Stomach (tissue), 9 donors: ENCODE data around the gene HTR3D. TPM values are rescaled to one million over a fixed set of nuclear protein-coding genes. Genes with fewer than 3 reads are reported as not detected.

Experiments
- DNase-seq, 2 donors: peaks; one replicate each; pipeline versions ENCODE4 v3.0.0 to v3.0.0-alpha.2; 2013 to 2019
- H3K27ac ChIP-seq, 5 donors: fragments of 200-600 bp in 4 of 5; sonication (generic) in 4 of 5; one replicate each; pipeline ENCODE4 v1.5.1; 2013 to 2019; ENCODE audit warnings: mild to moderate bottlenecking in 1 of 5, moderate library complexity in 1 of 5
- H3K27me3 ChIP-seq, 3 donors: fragments of 200-600 bp; sonication (generic); one replicate each; pipeline ENCODE4 v1.5.1; 2017 to 2019; ENCODE audit warnings: mixed run types in 1 of 3
- H3K36me3 ChIP-seq, 4 donors: fragments of 200-600 bp; sonication (generic); 1 replicate in 3 of 4; 2 replicates in 1 of 4; pipeline ENCODE4 v1.5.1; 2016 to 2019
- H3K4me1 ChIP-seq, 4 donors: fragments of 200-600 bp; sonication (generic); one replicate each; pipeline ENCODE4 v1.5.1; 2016 to 2019
- H3K4me3 ChIP-seq, 4 donors: fragments of 200-600 bp; sonication (generic) in 3 of 4; one replicate each; pipeline ENCODE4 v1.5.1; 2016 to 2019; ENCODE audit warnings: mild to moderate bottlenecking in 1 of 4
- H3K9me3 ChIP-seq, 4 donors: fragments of 200-600 bp; sonication (generic); one replicate each; pipeline ENCODE4 v1.5.1; 2016 to 2019
- CTCF ChIP-seq, 7 experiments: fragments of 450-650 bp in 4 of 7; fragments of 200-600 bp in 3 of 7; sonication (generic) in 3 of 7; IDR thresholded peaks; one replicate each; pipeline ENCODE4 v1.5.1; 2016 to 2019; ENCODE audit warnings: antibody characterized with exemption in 7 of 7, control low read depth in 2 of 7, mild to moderate bottlenecking in 1 of 7
- EP300 ChIP-seq: sonication (generic); formaldehyde crosslinking; IDR thresholded peaks from one replicate; pipeline ENCODE4 v1.6.1; 2017; ENCODE audit warnings: antibody characterized with exemption
- POLR2A ChIP-seq, 4 donors: fragments of 450-650 bp; IDR thresholded peaks; one replicate each; pipeline ENCODE4 v1.6.1; 2016; ENCODE audit warnings: antibody characterized with exemption in 4 of 4, control low read depth in 2 of 4, mild to moderate bottlenecking in 1 of 4, moderate library complexity in 1 of 4
- POLR2AphosphoS5 ChIP-seq, 3 donors: sonication (generic); formaldehyde crosslinking; IDR thresholded peaks; one replicate each; pipeline ENCODE4 v1.6.1; 2016; ENCODE audit warnings: antibody characterized with exemption in 3 of 3
- WGBS, 5 donors: extraction: QIAGEN DNeasy Blood & Tissue Kit in 3 of 5; methylation state at CpG; one replicate each; pipeline versions ENCODE4 v1.1.5 to v1.1.7; 2013 to 2018; 5-methylcytosine and 5-hydroxymethylcytosine counted together
- intact Hi-C: fragments of 100-400 bp; cut with DNase I; formaldehyde crosslinking; loops from one replicate; pipeline ENCODE4 v1.15.1; 2023; ENCODE audit warnings: low total_unique reads
- polyA plus RNA-seq, 3 donors: library from polyadenylated mRNA; stranded (reverse); fragments of 200-250 nt; gene quantifications; one replicate each; pipeline ENCODE4 v1.2.3, GENCODE V29; 2013
- small RNA-seq, 4 donors: library from RNA; depleted of rRNA; stranded (forward); fragments of <200 nt; gene quantifications; one replicate each; pipeline ENCODE3, GENCODE V24; 2016
- total RNA-seq, 5 donors: library from RNA; depleted of rRNA; stranded (reverse); fragments of >200 nt; gene quantifications; one replicate each; pipeline versions ENCODE4 v1.1.0 to v1.2.3, GENCODE V29; 2014 to 2016
- donor health status: healthy with polysubstance abuse.
- donor health status: Bipolar disorder and iron deficiency.
- donor health status: healthy.

The HTR3D gene
- total and polyA plus RNA-seq, 8 donors, result not detected

GRCh38 chr3:184081116-184081830, 49.7 kb downstream of the HTR3D start:
- H3K27ac ChIP-seq, result no peak overlapping the region
- no peaks in the 10 kb centered on the region for H3K27me3 ChIP-seq
- DNase-seq, result no peak
- 82 to 90% (median 88%) methylated on average over 11 to 16 of the region's 16 CpGs for WGBS, 5 donors
- no peaks in the 10 kb centered on the region for H3K4me1 ChIP-seq
- H3K9me3 ChIP-seq, result peaks cover 0 to 3% (median 0%) of the 10 kb centered on the region in 4 donors
- intact Hi-C loops, result no loop called here
- H3K4me3 ChIP-seq, result no peak overlapping the region
- no peaks in the 10 kb centered on the region for H3K36me3 ChIP-seq
- TF ChIP-seq CTCF (IDR thresholded peaks at IDR 0.05), result no peak

DNA sequence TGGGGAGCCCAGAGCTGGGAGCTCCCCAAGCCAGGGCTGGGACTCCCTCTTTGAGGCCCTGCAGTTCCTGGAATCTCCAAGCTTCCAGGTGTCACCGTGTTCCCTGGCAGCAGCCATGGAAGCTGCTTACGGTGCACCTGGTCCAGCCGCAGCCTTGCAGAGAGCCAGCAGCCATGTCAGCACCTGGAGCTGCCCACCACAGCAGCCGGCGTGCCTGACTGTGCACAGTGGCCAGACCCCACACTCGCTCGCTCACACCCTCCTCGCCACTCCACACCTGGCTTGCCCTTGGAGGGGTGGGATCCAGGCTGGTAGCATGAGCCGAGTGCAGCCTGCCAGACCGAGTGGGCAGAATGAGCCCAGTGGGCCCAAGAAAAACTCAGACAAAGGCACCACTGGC, 50.5 kb downstream of the HTR3D start:
- 86 to 95% (median 91%) methylated on average over 9 to 10 of the region's 10 CpGs for WGBS, 5 donors
- no peaks in the 10 kb centered on the region for H3K4me1 ChIP-seq
- no peaks in the 10 kb centered on the region for H3K36me3 ChIP-seq
- no peaks in the 10 kb centered on the region for H3K27me3 ChIP-seq
- no peak overlapping the region for H3K27ac ChIP-seq
- intact Hi-C loops, result no loop called here
- DNase-seq, result no peak
- no peak overlapping the region for H3K4me3 ChIP-seq
- peaks cover 0 to 3% (median 0%) of the 10 kb centered on the region in 4 donors for H3K9me3 ChIP-seq
- TF ChIP-seq POLR2A (IDR thresholded peaks at IDR 0.05) (no peak), EP300 (no peak), POLR2AphosphoS5 (IDR thresholded peaks at IDR 0.05) (no peak), CTCF (IDR thresholded peaks at IDR 0.05) (no peak)

DNA sequence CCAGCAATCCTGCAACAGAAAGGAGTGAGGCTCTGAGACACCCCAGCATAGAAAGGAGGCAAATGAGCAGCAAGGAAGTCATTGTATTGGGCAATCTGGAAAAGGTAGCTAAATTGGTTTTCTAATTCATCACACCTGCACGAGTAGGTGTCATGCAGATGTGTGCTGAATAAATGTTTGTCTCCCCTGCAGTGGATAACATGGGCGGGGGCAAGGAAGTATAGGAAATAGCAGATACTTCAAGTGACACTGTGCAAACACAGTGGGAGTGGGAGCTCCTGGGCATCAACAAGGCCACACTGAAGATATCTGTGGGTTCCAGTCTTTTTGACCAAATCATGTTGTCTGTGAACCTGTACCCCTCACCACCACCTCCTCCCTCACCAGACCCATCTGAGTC, 50.9 kb downstream of the HTR3D start:
- H3K9me3 ChIP-seq, result peaks cover 0 to 3% (median 0%) of the 10 kb centered on the region in 4 donors
- intact Hi-C loops, result no loop called here
- TF ChIP-seq EP300 (no peak), CTCF (IDR thresholded peaks at IDR 0.05) (no peak), POLR2A (IDR thresholded peaks at IDR 0.05) (no peak), POLR2AphosphoS5 (IDR thresholded peaks at IDR 0.05) (no peak)
- 39 to 53% (median 51%) methylated on average over 2 of the region's 2 CpGs for WGBS, 5 donors
- no peaks in the 10 kb centered on the region for H3K36me3 ChIP-seq
- no peak overlapping the region for H3K4me3 ChIP-seq
- peak in 1 of 2 donors; percentile 25 for DNase-seq
- H3K4me1 ChIP-seq, result no peaks in the 10 kb centered on the region
- H3K27me3 ChIP-seq, result no peaks in the 10 kb centered on the region
- H3K27ac ChIP-seq, result no peak overlapping the region

GRCh38 chr3:184085389-184085852, 53.9 kb downstream of the HTR3D start:
- no peak overlapping the region for H3K4me3 ChIP-seq
- WGBS, 5 donors, result 52 to 78% (median 74%) methylated on average over 3 of the region's 3 CpGs
- no peak for TF ChIP-seq POLR2A (IDR thresholded peaks at IDR 0.05)
- H3K36me3 ChIP-seq, result no peaks in the 10 kb centered on the region
- H3K9me3 ChIP-seq, result peaks cover 0 to 3% (median 0%) of the 10 kb centered on the region in 4 donors
- no peaks in the 10 kb centered on the region for H3K4me1 ChIP-seq
- H3K27ac ChIP-seq, result no peak overlapping the region
- H3K27me3 ChIP-seq, result no peaks in the 10 kb centered on the region
- DNase-seq, result peak in 1 of 2 donors; percentile 5
- intact Hi-C loops, result no loop called here

Small RNA genes lying within 50 kb of the gene (small RNA-seq; reads per million reads assigned to genes)
- 0 reads per million in 4 donors for gene RF00019

Other genes starting within 250 kb of the HTR3D start
- under 1 TPM in 1 of 5 donors, not detected in 4; 0.58 TPM for gene MAP6D1, start 206.2 kb upstream of the HTR3D start, total RNA-seq
- gene MAP6D1, start 206.2 kb upstream of the HTR3D start, polyA plus RNA-seq, result 1 to 10 TPM in 1 of 3 donors, under 1 TPM in 1, not detected in 1; 0.25 to 1.0 TPM
- 100 to 1,000 TPM in 1 of 5 donors, 10 to 100 TPM in 4; 54.3 to 116 (median 68.8) TPM for gene PARL, start 146.9 kb upstream of the HTR3D start, total RNA-seq
- 100 to 1,000 TPM in 1 of 3 donors, 10 to 100 TPM in 2; 79.7 to 101 (median 90.3) TPM for gene PARL, start 146.9 kb upstream of the HTR3D start, polyA plus RNA-seq
- gene ABCC5, start 13.9 kb upstream of the HTR3D start, total RNA-seq, result 100 to 1,000 TPM in 3 of 5 donors, 10 to 100 TPM in 2; 62.6 to 241 (median 122) TPM
- gene ABCC5, start 13.9 kb upstream of the HTR3D start, polyA plus RNA-seq, result 10 to 100 TPM; 16.6 to 54.1 (median 19.7) TPM
- gene HTR3C, start 21.3 kb downstream of the HTR3D start, total RNA-seq, result not detected
- gene HTR3C, start 21.3 kb downstream of the HTR3D start, polyA plus RNA-seq, result not detected
- gene HTR3E, start 65.3 kb downstream of the HTR3D start, total RNA-seq, result not detected
- gene HTR3E, start 65.3 kb downstream of the HTR3D start, polyA plus RNA-seq, result not detected
- 100 to 1,000 TPM in 1 of 5 donors, 10 to 100 TPM in 3, 1 to 10 TPM in 1; 1.4 to 113 (median 36.5) TPM for gene EIF2B5, start 103.6 kb downstream of the HTR3D start, total RNA-seq
- 10 to 100 TPM; 33.0 to 42.0 (median 33.7) TPM for gene EIF2B5, start 103.6 kb downstream of the HTR3D start, polyA plus RNA-seq
- gene DVL3, start 123.6 kb downstream of the HTR3D start, total RNA-seq, result 100 to 1,000 TPM in 1 of 5 donors, 10 to 100 TPM in 4; 27.9 to 107 (median 55.4) TPM
- gene DVL3, start 123.6 kb downstream of the HTR3D start, polyA plus RNA-seq, result 10 to 100 TPM; 21.2 to 26.4 (median 25.8) TPM
- gene AP2M1, start 143.1 kb downstream of the HTR3D start, total RNA-seq, result 100 to 1,000 TPM in 4 of 5 donors, 10 to 100 TPM in 1; 96.2 to 204 (median 134) TPM
- gene AP2M1, start 143.1 kb downstream of the HTR3D start, polyA plus RNA-seq, result 100 to 1,000 TPM; 143 to 220 (median 208) TPM
- 100 to 1,000 TPM in 1 of 5 donors, 10 to 100 TPM in 4; 21.6 to 194 (median 55.9) TPM for gene ABCF3, start 154.5 kb downstream of the HTR3D start, total RNA-seq
- gene ABCF3, start 154.5 kb downstream of the HTR3D start, polyA plus RNA-seq, result 10 to 100 TPM; 43.4 to 45.0 (median 44.5) TPM
- 10 to 100 TPM in 2 of 5 donors, 1 to 10 TPM in 2, under 1 TPM in 1; under 0.01 to 100.0 (median 2.4) TPM for gene VWA5B2, start 197.8 kb downstream of the HTR3D start, total RNA-seq
- 1 to 10 TPM; 1.6 to 3.5 (median 2.4) TPM for gene VWA5B2, start 197.8 kb downstream of the HTR3D start, polyA plus RNA-seq
- 100 to 1,000 TPM in 1 of 5 donors, 10 to 100 TPM in 4; 17.1 to 253 (median 24.1) TPM for gene ALG3, start 217.2 kb downstream of the HTR3D start, total RNA-seq
- gene ALG3, start 217.2 kb downstream of the HTR3D start, polyA plus RNA-seq, result 10 to 100 TPM; 20.9 to 22.5 (median 20.9) TPM
- gene EEF1AKMT4, start 217.9 kb downstream of the HTR3D start, total RNA-seq, result 10 to 100 TPM in 1 of 5 donors, 1 to 10 TPM in 2, under 1 TPM in 1, not detected in 1; 0.73 to 18.5 (median 4.2) TPM
- 1 to 10 TPM; 4.4 to 6.5 (median 6.4) TPM for gene EEF1AKMT4, start 217.9 kb downstream of the HTR3D start, polyA plus RNA-seq
- gene CAMK2N2, start 229.8 kb downstream of the HTR3D start, total RNA-seq, result not detected
- 1 to 10 TPM in 1 of 3 donors, under 1 TPM in 2; 0.58 to 1.2 (median 0.68) TPM for gene CAMK2N2, start 229.8 kb downstream of the HTR3D start, polyA plus RNA-seq
- 1 to 10 TPM in 1 of 5 donors, under 1 TPM in 1, not detected in 3; 0.45 to 2.9 TPM for gene ECE2, start 244.3 kb downstream of the HTR3D start, total RNA-seq
- gene ECE2, start 244.3 kb downstream of the HTR3D start, polyA plus RNA-seq, result not detected